HG03565 (cell line): Measurements from ENCODE around the gene NSD1.

ENCODE experiments used
- ATAC-seq: cut with Tn5 transposase; IDR thresholded peaks from one replicate; pipeline ENCODE4 v1.9.1; 2021; ENCODE audit warnings: mild to moderate bottlenecking, moderate library complexity; ENCODE audit not compliant: unreplicated experiment

Gene NSD1

DNA sequence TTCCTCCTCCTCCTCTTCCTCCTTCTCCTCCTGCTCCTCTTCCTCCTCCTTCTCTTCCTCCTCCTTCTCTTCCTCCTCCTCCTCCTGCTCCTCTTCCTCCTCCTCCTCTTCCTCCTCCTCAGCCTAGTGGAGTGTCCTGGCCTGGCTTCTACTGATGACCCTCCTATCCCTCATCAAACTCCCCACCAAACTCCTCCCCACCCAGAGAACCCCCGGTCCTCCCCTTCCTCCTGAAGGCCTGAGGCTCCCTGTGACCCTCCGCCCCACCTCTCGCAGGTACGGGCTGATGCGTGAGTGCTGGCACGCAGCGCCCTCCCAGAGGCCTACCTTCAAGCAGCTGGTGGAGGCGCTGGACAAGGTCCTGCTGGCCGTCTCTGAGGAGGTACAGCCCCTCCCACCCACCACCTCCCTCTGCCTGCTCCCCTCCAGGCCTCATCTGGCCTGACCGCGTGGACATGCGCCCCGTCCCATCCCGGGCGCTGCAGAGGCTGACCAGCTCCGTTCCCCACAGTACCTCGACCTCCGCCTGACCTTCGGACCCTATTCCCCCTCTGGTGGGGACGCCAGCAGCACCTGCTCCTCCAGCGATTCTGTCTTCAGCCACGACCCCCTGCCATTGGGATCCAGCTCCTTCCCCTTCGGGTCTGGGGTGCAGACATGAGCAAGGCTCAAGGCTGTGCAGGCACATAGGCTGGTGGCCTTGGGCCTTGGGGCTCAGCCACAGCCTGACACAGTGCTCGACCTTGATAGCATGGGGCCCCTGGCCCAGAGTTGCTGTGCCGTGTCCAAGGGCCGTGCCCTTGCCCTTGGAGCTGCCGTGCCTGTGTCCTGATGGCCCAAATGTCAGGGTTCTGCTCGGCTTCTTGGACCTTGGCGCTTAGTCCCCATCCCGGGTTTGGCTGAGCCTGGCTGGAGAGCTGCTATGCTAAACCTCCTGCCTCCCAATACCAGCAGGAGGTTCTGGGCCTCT lies 36.3 kb upstream of the NSD1 start:
- ATAC-seq: no peak

DNA sequence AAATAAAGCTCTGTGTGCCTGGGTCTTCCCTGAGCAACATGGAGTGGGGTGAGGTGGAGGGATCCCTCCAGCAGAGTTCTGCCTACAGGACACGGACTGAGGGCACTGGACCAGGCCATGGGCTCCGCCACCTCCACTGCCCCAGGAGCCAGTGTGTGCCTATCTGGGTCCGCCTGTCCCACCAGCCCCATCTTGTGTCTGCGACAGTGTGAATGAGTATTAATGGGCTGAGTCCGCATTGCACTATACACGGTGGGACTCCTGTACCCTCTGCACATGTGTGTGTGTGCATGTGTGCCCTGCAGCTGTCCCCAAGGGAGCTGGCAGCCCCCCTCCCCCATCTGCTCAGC lies 35.5 kb upstream of the NSD1 start:
- no peak for ATAC-seq

DNA sequence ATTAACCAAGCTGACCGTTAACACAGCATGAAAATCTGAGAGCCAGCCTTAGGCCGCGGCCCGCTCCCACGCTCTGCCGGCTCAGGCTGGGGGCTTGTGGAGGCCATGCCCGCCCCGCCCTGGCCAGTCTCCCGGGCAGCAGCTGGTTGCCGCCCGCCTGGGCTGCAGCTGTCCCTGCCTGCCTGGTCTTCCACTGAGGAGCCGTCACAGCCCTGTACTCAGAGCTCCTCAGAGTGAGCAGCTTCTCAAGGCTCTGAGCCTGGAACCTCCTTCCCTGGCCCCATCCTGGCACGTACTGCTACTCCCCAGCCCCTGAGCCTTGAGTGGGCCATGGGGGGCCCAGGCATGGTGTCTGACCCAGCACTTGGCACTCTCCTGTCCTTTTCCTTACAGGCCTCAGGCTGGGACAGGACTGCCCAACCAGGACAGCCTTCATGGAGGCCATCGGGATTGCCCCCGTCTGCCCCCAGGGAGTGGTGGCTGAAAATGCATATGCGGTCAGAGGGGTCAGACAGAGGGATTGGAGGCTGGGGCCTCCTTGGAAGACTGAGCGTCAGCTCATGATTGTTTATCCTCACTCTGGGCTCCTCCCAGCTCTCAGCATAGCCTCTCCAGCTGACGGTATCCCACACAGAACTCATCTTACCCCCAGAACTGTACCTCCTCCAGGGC lies 35.0 kb upstream of the NSD1 start:
- no peak for ATAC-seq

DNA sequence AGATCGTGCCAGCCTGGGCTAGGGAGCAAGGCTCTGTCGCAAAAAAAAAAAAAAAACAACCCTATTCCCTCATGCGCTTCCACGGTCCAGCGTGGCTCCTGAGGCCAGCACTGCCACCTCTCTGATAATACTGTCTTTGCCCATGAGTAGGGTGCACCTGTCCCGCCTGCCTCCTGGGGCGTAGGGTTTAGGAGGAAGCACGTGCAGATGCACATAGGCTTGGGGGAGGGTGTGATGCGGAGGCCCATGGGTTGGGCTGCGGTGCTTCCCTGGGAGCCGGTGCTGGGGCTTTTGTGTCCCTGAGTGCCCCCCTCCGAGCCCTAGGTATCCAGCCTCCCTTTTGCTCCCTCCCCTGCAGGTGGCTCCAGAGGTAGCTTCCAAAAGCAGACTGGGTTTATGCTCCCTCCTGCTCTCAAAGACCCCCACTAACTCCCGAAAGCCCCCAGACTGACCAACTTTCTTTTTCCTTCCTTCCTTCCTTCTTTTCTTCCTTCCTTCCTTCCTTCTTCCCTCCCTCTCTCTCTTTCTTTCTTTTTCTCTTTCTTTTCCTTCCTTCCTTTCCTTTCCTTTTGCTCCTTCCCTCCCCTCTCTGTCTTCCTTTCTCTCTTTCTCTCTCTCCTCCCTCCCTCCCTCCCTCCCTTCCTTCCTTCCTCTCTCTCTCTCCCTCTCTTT lies 34.0 kb upstream of the NSD1 start:
- ATAC-seq: no peak

DNA sequence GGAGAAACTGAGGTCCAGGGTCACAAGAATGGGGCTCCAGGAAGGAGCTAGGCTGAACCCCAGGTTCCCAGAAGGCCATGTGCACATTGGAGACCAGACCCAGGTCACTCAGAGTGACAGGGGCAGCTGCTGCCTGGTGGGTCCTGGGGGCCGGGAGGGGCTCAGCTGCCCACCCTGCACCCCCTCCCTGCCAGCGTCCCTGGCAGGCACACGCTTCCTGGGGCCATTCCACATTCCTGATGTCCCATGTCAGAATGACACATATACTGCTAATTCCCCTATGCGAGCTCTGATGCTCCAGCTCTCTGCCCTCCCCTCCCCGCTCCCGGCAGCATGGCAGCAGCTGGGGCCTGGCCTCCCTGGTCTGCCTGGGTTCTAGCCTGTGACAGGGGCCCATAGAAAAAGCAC lies 32.9 kb upstream of the NSD1 start:
- ATAC-seq: no peak

DNA sequence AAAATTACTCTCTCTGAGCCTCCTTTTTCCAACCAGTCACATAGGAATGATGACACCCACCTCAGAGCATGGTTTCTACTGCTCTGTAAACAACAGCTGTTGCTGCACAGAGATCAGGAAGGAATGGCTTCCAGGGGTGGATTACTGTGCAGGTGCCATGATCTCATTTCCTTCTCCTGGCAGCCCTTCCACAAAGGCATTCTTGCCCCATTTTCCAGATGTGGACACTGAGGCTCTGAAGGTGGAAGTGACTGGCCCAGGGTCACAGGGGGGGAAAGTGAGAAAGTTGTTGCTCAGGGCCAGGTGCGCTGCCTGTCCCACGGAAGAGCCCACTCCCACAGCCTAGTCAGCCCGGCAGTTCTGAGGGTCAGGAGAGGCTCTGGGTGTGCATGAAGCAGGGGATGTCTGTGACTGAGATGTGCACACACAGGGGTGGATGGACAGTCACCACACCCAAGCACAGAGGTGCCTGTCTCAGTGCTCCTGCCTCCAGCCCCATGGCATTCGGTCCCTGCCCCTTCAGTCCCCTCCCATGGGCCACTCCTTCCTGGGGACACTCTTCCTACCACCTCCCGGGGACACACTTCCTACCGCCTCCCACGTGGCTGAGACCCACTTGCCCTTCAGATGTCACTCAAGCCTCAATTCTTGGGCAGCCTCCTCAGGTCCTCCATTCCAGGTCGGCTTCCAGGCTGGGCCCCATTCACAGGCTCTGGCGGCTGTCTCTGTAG lies 29.9 kb upstream of the NSD1 start:
- ATAC-seq: no peak

DNA sequence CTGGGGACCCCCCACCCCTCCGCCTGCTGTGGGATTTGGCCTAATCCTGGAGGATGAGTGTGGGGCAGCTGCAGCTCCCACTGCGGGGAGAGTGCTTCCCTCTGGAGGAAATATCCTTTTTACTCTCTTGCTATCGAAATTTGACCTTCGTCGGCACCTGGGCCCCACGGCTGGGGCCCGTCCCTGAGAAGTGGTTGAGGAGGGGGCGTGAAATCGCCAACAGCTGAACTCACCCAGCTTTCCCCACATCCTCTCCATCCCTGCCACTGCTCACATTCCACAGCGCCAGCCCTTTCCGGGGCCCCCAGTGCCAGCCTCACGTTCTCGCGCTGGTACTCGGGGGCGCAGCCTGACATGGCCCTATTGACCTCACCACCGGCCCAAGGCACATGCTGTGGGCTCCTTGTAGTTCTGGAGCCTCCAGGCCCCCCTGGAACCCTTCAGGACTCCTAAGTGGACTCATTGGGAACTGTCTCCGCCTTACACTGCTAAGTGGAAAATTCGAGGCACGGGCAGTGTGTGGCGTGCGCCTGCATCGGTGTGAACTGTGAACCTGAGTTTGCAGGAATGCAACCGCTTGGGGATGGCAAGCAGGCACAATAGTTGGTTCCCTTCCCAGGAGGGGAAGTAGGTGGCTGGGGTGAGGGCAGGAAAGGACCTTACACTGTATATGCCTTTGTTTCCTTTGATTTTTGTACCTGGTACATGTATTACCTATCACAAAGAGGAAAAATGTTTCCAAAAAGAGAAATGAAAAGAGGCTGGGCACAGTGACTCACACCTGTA lies 27.7 kb upstream of the NSD1 start:
- no peak for ATAC-seq

DNA sequence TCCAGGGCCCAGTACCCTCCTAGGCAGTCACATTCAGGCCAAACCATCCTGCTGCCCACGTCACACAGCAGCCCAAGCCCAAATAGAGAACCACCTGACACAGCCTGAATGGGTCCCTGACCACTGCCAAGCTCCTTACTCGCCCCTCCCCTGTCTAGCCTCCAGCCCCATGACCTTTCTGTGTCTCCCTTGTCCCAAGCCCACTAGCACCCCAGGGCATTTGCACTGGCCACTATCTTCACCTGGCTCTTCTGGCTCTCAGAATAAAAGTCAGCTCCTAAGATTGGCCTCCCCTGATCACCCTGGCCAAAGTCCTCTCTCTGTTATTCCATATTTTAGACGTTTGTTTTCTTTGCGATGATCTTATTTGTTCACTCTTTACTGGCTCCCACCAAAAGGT lies 26.4 kb upstream of the NSD1 start:
- ATAC-seq: no peak

DNA sequence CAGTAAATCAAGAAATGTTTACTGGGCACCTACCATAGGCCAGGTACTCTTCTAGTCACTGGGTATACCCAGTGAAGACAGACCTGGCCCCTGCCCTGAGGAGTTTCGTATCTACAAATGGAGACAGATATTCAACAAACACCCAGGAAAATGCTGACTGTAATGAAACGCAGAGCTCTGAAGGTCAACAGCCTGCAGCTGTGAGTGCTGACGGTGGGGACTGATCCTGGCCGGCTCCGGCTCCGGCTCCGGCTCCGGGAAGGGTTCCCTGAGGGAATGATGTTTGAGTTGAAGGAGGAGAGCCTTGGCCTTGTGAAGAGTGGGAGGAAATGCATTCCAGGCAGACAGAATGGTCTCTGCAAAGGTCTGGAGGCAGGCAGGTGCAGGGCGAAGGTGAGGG lies 23.8 kb upstream of the NSD1 start:
- no peak for ATAC-seq

DNA sequence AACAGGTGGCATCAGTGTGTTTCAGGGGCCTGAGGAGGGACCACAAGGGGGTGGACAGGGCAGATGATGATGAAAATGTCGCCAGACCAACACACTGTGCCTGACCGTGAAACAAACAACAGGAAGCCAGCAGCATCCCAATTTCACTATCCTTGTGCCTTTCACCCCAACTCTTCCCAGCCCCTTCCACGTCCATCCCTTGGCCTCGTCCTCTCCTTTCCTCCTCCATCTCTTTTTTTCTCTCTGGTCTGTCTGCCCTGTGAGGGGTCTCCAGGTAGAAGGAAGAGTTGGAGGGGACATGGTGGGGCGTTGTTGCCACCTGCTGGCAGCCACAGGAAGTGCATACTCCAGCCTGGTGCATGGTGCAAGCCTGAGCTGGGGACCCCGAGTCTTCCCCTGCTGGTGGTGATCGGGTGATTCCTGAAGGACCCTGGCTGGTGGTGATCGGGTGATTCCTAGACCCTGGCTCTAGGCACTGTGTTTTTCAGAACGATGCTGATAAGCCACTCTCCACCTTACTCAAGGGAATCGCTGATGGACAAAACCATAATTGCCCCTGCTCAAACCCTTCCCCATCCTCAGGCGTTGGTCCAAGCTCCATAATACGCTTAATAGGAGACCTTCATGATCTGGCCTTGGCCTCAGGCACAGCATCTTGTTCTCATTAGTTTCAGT lies 21.7 kb upstream of the NSD1 start:
- ATAC-seq: no peak

DNA sequence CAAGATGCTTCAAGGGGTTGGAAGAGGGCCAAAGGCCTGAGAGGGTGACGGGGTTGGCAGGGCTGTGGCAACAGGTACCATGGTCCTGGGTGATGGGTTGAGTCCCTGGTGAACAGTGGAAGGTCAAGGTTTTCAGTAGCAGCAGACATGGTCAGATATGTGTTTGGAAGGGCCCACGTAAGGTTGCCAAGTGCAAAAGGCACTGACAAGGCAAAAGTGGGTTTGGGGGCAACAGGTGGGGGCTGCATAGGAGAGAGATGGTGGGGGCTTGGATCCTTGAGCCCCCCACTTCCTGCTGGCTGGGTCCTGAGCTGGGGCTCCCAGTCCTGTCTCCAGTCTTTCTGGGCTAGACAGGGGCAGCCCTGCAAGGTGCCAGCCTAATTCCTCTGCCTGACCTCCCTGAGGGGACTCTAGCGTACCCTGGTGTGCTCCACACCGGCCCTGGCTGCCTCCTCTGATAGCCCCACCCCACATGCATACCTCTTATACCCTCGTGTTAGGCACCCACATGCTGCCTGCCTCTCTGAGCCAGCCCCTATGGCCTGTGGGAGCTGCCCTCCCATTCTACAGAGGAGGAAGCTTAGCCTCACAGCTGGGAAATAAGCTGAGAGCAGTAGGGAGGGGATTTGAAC lies 20.9 kb upstream of the NSD1 start:
- ATAC-seq: no peak

DNA sequence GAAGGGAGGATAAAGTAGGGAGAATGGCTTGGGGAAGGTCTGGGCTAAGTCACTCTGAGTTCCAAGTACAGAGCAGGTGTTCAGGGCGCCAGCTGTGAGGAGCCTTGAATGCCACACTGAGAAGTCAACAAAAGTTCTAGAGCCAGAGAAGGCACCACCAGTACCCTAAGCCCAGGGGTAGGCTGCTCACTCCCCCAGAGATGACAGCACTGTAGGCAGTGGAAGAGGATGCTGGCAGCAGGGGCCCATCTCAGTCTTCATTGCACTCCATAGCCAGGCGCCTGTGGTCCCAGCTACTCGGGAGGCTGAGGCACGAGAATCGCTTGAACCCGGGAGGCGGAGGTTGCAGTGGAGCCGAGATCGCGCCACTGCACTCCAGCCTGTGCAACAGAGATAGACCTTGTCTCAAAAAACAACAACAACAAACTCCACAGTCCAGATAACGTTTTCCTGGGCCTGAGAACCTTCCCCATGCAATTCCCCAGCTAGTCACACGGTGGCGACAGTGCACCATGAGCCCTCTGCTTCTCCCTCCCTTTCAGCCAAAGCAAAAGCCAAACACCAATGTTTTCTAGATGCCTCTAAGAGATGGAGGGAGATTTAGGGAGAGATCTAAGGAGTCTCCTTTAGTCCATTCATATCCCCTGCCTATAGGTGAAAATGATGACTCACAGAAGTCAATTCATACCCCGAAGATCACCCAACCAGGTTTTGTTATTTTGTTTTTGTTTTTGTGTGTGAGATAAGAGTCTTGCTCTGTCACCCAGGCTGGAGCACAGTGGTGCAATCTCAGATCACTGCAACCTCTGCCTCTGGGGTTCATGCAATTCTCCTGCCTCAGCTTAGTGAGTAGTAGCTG lies 19.8 kb upstream of the NSD1 start:
- ATAC-seq: no peak

DNA sequence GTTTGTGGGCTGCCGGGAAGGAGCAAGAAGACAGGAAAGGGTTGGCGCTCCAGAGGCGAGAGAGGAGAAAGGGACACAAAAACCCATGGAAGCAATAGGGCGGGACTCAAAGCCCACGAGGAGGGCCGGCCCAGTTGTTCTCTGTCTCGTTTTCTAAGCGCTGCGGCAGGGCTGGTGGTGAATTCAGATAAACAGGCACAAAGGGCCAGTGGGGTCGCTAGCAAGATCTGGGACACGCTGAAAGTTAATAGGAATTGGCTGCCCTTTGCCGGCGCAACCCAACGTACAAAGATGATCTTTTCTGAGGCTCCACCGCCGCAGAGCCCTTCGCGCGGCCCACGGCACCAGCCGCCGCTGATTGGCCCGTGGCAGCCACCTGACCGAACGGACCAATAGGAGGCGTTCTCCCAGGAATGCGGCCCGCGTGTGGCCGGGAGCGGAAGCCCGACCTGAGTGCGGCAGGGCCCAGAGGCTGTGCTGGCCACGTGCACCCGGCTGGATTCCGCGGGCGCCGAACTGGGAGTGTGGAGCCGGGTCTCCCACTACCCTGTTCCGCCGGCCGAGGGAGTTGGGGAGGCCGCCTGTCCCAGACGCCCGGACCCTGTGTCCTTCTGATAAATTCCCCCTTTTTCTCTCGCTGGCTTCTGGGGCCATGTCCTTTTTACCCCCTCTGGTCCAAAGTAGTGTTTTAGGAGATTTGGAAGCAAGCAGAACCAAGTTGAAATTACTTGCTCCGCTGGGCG lies 16.8 kb upstream of the NSD1 start:
- no peak for ATAC-seq

DNA sequence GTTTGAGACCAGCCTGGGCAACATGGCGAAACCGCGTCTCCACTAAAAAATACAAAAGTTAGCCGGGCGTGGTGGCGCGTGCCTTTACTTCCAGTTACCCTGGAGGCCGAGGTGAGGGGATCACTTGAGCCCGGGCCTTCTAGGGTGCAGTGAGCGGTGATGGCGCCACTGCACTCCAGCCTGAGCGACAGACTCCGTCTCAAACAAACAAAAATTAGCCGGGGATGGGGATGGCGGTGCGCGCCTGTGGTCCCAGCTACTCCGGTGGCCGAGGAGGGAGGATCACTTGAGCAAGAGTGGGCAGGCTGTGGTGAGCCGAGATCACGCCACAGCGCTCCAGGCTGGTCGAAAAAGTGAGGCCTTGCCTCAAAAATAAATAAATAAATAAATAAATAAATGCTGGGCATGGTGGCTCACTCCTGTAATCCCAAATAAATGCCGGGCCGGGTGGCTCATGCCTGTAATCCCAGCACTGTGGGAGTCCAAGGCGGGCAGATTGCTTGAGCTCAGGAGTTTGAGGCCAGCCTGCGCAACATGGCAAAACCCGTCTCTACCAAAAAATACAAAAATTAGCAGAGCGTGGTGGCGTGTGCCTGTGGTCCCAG lies 16.0 kb upstream of the NSD1 start:
- ATAC-seq: no peak

DNA sequence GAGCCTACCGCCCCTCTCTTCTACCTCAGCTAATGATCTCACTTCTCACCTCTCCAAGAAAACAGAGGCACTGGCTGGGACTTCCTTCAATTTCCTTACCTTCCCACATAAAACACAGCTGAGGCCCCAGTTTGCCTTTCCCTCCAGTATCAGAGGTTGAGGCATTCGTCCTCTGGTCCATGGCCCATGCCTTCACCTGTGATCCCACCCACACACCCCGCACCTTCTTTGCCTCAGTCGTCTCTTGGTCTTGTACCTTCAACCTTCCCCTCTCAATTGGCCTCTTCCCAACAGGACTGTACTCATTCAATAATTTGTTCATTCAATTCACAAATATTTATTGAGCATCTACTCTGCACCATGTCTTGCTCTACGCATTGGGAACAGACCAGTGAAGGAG lies 11.0 kb upstream of the NSD1 start:
- no peak for ATAC-seq

DNA sequence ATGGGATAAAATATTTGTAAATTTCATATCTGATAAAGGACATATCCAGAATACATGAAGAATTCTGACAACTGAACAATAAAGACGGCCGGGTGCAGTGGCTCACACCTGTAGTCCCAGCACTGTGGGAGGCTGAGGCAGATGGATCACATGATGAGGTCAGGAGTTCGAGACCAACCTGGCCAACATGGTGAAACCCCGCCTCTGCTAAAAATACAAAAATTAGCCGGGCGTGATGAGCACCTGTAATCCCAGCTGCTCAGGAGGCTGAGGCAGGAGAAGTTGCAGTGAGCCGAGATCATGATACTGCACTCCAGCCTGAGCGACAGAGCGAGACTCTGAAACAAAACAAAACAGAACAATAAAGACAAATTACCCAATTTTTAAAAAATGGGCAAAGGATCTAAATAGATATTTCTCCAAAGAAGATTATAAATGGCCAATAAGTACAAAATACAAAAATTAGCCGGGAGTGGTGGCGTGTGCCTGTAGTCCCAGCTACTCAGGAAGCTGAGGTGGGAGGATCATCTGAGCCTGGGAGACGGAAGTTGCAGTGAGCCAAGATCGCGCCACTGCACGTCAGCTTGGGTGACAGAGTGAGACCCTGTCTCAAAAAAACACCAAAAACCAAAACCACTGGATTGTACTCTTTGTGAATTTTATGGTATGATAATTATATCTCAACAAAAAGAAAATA lies 9.6 kb upstream of the NSD1 start:
- no peak for ATAC-seq

DNA sequence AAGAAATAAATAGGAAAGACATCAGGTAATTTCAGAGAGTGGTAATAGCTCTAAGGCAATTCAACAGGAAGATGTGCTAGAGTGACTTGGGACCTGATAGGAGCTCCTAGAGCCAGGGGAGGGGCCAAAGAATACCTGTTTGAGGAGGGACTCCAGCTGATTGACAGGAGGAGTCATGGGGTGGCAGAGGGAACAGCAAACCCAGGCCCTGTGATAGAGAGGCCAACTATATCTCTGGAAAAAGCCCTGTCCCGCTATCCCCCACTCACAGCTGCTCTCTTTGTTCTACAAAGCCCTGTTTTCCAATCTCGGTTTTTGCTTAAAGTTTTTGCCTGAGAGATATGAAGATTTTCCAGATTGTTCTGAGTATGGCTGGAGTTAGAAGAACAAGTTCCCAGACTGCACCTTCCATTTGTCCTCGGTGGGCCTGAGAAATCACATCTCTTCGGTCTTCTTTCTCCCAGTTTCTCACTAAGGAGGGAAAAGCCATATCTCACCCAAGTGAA lies 9.0 kb upstream of the NSD1 start:
- no peak for ATAC-seq
